ENCODE data around the gene ROBO4. TPM values are rescaled to one million over a fixed set of nuclear protein-coding genes. Genes with fewer than 3 reads are reported as not detected.

Gene ROBO4
- total RNA-seq, 1 experiment from 2014 or later = not detected

DNA sequence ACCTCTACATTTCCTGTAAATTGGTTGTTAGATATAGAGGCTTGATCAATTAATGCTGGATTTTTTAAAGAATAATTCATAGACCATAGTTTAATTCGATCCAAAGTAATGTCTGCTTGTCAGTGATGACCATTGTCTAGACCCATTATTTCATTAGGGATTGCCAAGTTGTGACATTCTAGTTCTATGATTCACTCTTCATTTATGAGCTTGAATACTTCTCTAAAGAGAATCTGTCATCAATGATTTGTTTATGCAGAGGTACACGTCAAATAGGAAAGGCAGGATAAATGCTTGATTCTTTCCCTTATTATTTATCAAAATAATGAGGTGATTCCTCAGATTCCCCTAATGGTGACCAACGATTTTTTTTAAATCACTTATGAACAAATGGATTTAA lies 56.5 kb downstream of the ROBO4 start:
- H3K4me3 ChIP-seq (replicated peaks in 1 of 2; ENCODE audit: low read depth in 1 of 2, low read length in 2 of 2) = no peak overlapping the region
- ChIA-PET CTCF (interaction anchor here (1.1 kb wide), 1 partner anchor 35 kb away, joined by 5 read pairs; no protein-coding TSS in a partner anchor), POLR2A (no interaction called here), RAD21 (ENCODE audit: low non-redundant PET in 1 of 2, low total read pairs in 2 of 2, uncharacterized antibody in 2 of 2, unreplicated experiment in 2 of 2) (no interaction called here)
- no peaks in the 10 kb centered on the region for H4K20me1 ChIP-seq (ENCODE audit: insufficient read depth)
- no peak overlapping the region for H3K27ac ChIP-seq (ENCODE audit: low read depth, low read length)
- no peak for ATAC-seq
- TF ChIP-seq EGR1 (IDR thresholded peaks at IDR 0.05; ENCODE audit: low read depth) (no peak), CEBPB (IDR thresholded peaks at IDR 0.05; ENCODE audit: low read depth) (no peak), ZFX (IDR thresholded peaks at IDR 0.05) (no peak), ZNF274 (IDR thresholded peaks at IDR 0.05; ENCODE audit: low read depth, low read length) (no peak), EZH2 (IDR thresholded peaks at IDR 0.05) (no peak), SRF (IDR thresholded peaks at IDR 0.05; ENCODE audit: low read depth) (no peak), SIN3A (IDR thresholded peaks at IDR 0.05; ENCODE audit: low read depth) (no peak), FOSL1 (IDR thresholded peaks at IDR 0.05; ENCODE audit: low read depth) (no peak), ELF1 (IDR thresholded peaks at IDR 0.05; ENCODE audit: borderline replicate concordance, low read depth) (no peak), RAD21 (IDR thresholded peaks at IDR 0.05; ENCODE audit: low read depth) (no peak), YY1 (IDR thresholded peaks at IDR 0.05; ENCODE audit: extremely low read depth, insufficient replicate concordance, low read depth, low read length) (no peak), POLR2AphosphoS5 (IDR thresholded peaks at IDR 0.05; ENCODE audit: low read depth, low read length) (no peak), CBX3 (IDR thresholded peaks at IDR 0.05; ENCODE audit: low read depth) (no peak)
- TF ChIP-seq, protein P1, sequence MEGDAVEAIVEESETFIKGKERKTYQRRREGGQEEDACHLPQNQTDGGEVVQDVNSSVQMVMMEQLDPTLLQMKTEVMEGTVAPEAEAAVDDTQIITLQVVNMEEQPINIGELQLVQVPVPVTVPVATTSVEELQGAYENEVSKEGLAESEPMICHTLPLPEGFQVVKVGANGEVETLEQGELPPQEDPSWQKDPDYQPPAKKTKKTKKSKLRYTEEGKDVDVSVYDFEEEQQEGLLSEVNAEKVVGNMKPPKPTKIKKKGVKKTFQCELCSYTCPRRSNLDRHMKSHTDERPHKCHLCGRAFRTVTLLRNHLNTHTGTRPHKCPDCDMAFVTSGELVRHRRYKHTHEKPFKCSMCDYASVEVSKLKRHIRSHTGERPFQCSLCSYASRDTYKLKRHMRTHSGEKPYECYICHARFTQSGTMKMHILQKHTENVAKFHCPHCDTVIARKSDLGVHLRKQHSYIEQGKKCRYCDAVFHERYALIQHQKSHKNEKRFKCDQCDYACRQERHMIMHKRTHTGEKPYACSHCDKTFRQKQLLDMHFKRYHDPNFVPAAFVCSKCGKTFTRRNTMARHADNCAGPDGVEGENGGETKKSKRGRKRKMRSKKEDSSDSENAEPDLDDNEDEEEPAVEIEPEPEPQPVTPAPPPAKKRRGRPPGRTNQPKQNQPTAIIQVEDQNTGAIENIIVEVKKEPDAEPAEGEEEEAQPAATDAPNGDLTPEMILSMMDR (IDR thresholded peaks at IDR 0.05 in 2 of 3, conservative IDR thresholded peaks at IDR 0.05 in 1 of 3; ENCODE audit: borderline replicate concordance in 1 of 3, insufficient read depth in 1 of 3, low read depth in 2 of 3, low read length in 2 of 3) = no peak
- TF ChIP-seq, protein P2, sequence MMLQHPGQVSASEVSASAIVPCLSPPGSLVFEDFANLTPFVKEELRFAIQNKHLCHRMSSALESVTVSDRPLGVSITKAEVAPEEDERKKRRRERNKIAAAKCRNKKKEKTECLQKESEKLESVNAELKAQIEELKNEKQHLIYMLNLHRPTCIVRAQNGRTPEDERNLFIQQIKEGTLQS (IDR thresholded peaks at IDR 0.05) = no peak
- TF ChIP-seq, protein P3, sequence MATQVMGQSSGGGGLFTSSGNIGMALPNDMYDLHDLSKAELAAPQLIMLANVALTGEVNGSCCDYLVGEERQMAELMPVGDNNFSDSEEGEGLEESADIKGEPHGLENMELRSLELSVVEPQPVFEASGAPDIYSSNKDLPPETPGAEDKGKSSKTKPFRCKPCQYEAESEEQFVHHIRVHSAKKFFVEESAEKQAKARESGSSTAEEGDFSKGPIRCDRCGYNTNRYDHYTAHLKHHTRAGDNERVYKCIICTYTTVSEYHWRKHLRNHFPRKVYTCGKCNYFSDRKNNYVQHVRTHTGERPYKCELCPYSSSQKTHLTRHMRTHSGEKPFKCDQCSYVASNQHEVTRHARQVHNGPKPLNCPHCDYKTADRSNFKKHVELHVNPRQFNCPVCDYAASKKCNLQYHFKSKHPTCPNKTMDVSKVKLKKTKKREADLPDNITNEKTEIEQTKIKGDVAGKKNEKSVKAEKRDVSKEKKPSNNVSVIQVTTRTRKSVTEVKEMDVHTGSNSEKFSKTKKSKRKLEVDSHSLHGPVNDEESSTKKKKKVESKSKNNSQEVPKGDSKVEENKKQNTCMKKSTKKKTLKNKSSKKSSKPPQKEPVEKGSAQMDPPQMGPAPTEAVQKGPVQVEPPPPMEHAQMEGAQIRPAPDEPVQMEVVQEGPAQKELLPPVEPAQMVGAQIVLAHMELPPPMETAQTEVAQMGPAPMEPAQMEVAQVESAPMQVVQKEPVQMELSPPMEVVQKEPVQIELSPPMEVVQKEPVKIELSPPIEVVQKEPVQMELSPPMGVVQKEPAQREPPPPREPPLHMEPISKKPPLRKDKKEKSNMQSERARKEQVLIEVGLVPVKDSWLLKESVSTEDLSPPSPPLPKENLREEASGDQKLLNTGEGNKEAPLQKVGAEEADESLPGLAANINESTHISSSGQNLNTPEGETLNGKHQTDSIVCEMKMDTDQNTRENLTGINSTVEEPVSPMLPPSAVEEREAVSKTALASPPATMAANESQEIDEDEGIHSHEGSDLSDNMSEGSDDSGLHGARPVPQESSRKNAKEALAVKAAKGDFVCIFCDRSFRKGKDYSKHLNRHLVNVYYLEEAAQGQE (IDR thresholded peaks at IDR 0.05; ENCODE audit: low read depth) = no peak
- TF ChIP-seq, protein P4, sequence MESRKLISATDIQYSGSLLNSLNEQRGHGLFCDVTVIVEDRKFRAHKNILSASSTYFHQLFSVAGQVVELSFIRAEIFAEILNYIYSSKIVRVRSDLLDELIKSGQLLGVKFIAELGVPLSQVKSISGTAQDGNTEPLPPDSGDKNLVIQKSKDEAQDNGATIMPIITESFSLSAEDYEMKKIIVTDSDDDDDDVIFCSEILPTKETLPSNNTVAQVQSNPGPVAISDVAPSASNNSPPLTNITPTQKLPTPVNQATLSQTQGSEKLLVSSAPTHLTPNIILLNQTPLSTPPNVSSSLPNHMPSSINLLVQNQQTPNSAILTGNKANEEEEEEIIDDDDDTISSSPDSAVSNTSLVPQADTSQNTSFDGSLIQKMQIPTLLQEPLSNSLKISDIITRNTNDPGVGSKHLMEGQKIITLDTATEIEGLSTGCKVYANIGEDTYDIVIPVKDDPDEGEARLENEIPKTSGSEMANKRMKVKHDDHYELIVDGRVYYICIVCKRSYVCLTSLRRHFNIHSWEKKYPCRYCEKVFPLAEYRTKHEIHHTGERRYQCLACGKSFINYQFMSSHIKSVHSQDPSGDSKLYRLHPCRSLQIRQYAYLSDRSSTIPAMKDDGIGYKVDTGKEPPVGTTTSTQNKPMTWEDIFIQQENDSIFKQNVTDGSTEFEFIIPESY (IDR thresholded peaks at IDR 0.05; ENCODE audit: extremely low read depth, insufficient replicate concordance, low read length) = no peak
- no peak overlapping the region for H3K9ac ChIP-seq (ENCODE audit: low read length)
- H3K79me2 ChIP-seq (ENCODE audit: insufficient read depth, low read length) = no peaks in the 10 kb centered on the region
- H3K9me2 ChIP-seq (ENCODE audit: insufficient read depth) = no peaks in the 10 kb centered on the region
- H3K4me2 ChIP-seq (ENCODE audit: low read length) = no peak overlapping the region
- no peak overlapping the region for H2AFZ ChIP-seq (ENCODE audit: low read depth, low read length, poor library complexity, severe bottlenecking)
- DNase-seq (ENCODE audit: low read depth, low spot score) = no peak
- no TSS peak for BruUV-seq (replicated peaks)
- peaks cover 2 to 4% of the 10 kb centered on the region in 2 experiments; a peak in 3 of 4 replicates for H3K4me1 ChIP-seq (ENCODE audit: control insufficient read depth in 1 of 2, insufficient read depth in 2 of 2, low read length in 2 of 2)
- intact Hi-C loops (cut with micrococcal nuclease) = no loop called here
- peaks cover 32% of the 10 kb centered on the region for H3K27me3 ChIP-seq (ENCODE audit: insufficient read depth, low read length)
- no peaks in the 10 kb centered on the region for H3K36me3 ChIP-seq (ENCODE audit: control insufficient read depth in 1 of 2, insufficient read depth in 2 of 2, low read length in 2 of 2)
- no peaks in the 10 kb centered on the region for H3K9me3 ChIP-seq (ENCODE audit: control insufficient read depth in 1 of 2, insufficient read depth in 1 of 2, low read depth in 1 of 2, low read length in 2 of 2)

All from HCT116 (cell line).